CD4-positive, alpha-beta T cell (primary cell): ENCODE data around the gene GPR183. TPM values are rescaled to one million over a fixed set of nuclear protein-coding genes. Genes with fewer than 3 reads are reported as not detected.

ENCODE experiments used
- ATAC-seq: fragments of 200-7000 bp; cut with Tn5 transposase; one replicate; pipeline ENCODE4 v1.10.0; 2022; ENCODE audit warnings: mild to moderate bottlenecking; ENCODE audit not compliant: poor library complexity
- CTCF ChIA-PET: fragments of 350-600 bp; sonication (Branson Sonifier 250); formaldehyde crosslinking; loops from one replicate; lab custom pipeline; 2021; ENCODE audit warnings: antibody characterized with exemption, inconsistent platforms; lab: Charles Lee
- POLR2A ChIA-PET: fragments of 350-600 bp; sonication (Branson Sonifier 250); formaldehyde crosslinking; loops from one replicate; lab custom pipeline; 2021; ENCODE audit warnings: antibody characterized with exemption, inconsistent platforms; lab: Charles Lee
- DNase-seq, 14 experiments: peaks; one replicate each; pipeline ENCODE4 v3.0.0-alpha.2; 2013 to 2020; ENCODE audit warnings: mixed read lengths in 2 of 14
- H3K27ac ChIP-seq, 2 donors: one replicate each; pipeline versions ENCODE4 v1.5.1 to v1.7.0; 2013; ENCODE audit warnings: low read length in 2 of 2, low read depth in 1 of 2, mild to moderate bottlenecking in 1 of 2
- H3K27me3 ChIP-seq, 2 experiments: 1 replicate in 1 of 2; 2 replicates in 1 of 2; pipeline versions ENCODE4 v1.6.1 to v1.7.0; 2013; ENCODE audit warnings: low read length in 2 of 2, control low read depth in 1 of 2, mild to moderate bottlenecking in 1 of 2, moderate library complexity in 1 of 2; ENCODE audit not compliant: insufficient read depth in 2 of 2, control insufficient read depth in 1 of 2
- H3K36me3 ChIP-seq: one replicate; pipeline ENCODE4 v1.6.1; 2013; ENCODE audit warnings: low read length, control low read depth; ENCODE audit not compliant: insufficient read depth
- H3K4me1 ChIP-seq: one replicate; pipeline ENCODE4 v1.6.1; 2013; ENCODE audit warnings: low read length, control low read depth; ENCODE audit not compliant: insufficient read depth
- H3K4me3 ChIP-seq: one replicate; pipeline ENCODE4 v1.5.1; 2013; ENCODE audit warnings: mild to moderate bottlenecking, low read length, moderate library complexity
- H3K9me3 ChIP-seq, 2 experiments: 1 replicate in 1 of 2; 2 replicates in 1 of 2; pipeline versions ENCODE4 v1.6.1 to v1.7.0; 2013; ENCODE audit warnings: low read length in 2 of 2, mild to moderate bottlenecking in 2 of 2, control low read depth in 1 of 2, moderate library complexity in 1 of 2; ENCODE audit not compliant: control insufficient read depth in 1 of 2, insufficient read depth in 1 of 2
- H3K27ac Mint-ChIP-seq: one replicate; pipeline ENCODE4 v1.8.0; 2020; ENCODE audit warnings: mixed read lengths
- H3K27me3 Mint-ChIP-seq: one replicate; pipeline ENCODE4 v1.8.0; 2021; ENCODE audit warnings: mixed read lengths
- H3K36me3 Mint-ChIP-seq: one replicate; pipeline ENCODE4 v1.8.0; 2021; ENCODE audit warnings: low read depth, mixed read lengths
- H3K4me1 Mint-ChIP-seq: one replicate; pipeline ENCODE4 v1.8.0; 2021; ENCODE audit warnings: low read depth, mixed read lengths
- H3K4me3 Mint-ChIP-seq: one replicate; pipeline ENCODE4 v1.8.0; 2020; ENCODE audit warnings: mild to moderate bottlenecking, mixed read lengths
- H3K9me3 Mint-ChIP-seq: one replicate; pipeline ENCODE4 v1.8.0; 2020; ENCODE audit warnings: mixed read lengths
- intact Hi-C, 2 experiments: fragments of 100-400 bp; cut with DNase I in 1 of 2; cut with micrococcal nuclease in 1 of 2; formaldehyde crosslinking; loops; one replicate each; pipeline versions ENCODE4 v1.15.1 to v1.9.0; 2023 to 2025; cut with DNase I, micrococcal nuclease
- total RNA-seq, 174 experiments: library from RNA in 2 of 174; stranded (reverse) in 2 of 174; gene quantifications; one replicate each; pipeline ENCODE4 v1.2.3 and lab custom pipeline; 2021 to 2026
- TF ChIP-seq, protein P1 (sequence below): fragments of 200-600 bp; IDR thresholded peaks from one replicate; pipeline ENCODE4 v1.8.0; 2022; ENCODE audit warnings: antibody characterized with exemption, mild to moderate bottlenecking

The GPR183 gene
- total RNA-seq, 2 experiments from 2014 or later = 330 to 337 TPM

DNA sequence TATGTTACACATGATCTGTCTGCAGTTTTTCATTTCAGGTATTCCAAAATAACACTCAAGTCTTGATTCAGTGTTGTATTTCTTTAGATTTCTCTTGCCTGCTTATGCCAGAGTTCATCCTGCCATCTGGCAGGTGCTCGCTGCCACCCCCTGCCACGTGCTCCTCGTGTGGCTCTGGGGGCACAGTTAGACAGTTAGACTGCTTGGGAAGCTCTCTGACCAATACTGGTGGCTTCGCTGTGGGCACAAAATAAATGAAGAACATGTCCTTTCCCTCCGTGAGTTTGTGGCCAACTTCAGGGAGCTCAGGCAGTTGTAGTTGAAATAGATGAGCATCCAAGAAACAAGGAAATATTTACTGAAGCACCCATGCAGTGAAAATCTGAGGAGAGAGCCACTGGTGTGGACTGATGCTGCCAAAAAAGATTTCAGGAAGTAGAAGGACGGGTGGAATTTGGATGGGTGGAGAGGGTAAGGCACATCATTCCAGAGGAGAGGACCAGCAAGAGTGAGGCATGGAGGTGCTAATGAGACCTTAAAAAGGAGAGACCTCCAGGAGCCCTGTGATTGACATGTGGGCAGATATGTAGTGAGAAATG is 37.5 kb upstream of the GPR183 start:
- ATAC-seq (no peak), DNase-seq (no peak)
- CTCF ChIA-PET = no interaction called here
- H3K27me3 Mint-ChIP-seq = no peaks in the 10 kb centered on the region
- Histone ChIP-seq H3K4me3 (no peak overlapping the region), H3K9me3 (no peaks in the 10 kb centered on the region), H3K27me3 (no peaks in the 10 kb centered on the region), H3K4me1 (peaks cover 83% of the 10 kb centered on the region), H3K27ac (no peak overlapping the region), H3K36me3 (peaks cover 78% of the 10 kb centered on the region)
- H3K36me3 Mint-ChIP-seq = peaks cover 100% of the 10 kb centered on the region
- TF ChIP-seq, protein P1, sequence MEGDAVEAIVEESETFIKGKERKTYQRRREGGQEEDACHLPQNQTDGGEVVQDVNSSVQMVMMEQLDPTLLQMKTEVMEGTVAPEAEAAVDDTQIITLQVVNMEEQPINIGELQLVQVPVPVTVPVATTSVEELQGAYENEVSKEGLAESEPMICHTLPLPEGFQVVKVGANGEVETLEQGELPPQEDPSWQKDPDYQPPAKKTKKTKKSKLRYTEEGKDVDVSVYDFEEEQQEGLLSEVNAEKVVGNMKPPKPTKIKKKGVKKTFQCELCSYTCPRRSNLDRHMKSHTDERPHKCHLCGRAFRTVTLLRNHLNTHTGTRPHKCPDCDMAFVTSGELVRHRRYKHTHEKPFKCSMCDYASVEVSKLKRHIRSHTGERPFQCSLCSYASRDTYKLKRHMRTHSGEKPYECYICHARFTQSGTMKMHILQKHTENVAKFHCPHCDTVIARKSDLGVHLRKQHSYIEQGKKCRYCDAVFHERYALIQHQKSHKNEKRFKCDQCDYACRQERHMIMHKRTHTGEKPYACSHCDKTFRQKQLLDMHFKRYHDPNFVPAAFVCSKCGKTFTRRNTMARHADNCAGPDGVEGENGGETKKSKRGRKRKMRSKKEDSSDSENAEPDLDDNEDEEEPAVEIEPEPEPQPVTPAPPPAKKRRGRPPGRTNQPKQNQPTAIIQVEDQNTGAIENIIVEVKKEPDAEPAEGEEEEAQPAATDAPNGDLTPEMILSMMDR = no peak
- peak overlapping the region; percentile 97 for H3K27ac Mint-ChIP-seq
- no peak overlapping the region for H3K4me3 Mint-ChIP-seq
- intact Hi-C loops = no loop called here
- H3K9me3 Mint-ChIP-seq = no peaks in the 10 kb centered on the region
- POLR2A ChIA-PET = no interaction called here
- H3K4me1 Mint-ChIP-seq = peaks cover 90% of the 10 kb centered on the region

DNA sequence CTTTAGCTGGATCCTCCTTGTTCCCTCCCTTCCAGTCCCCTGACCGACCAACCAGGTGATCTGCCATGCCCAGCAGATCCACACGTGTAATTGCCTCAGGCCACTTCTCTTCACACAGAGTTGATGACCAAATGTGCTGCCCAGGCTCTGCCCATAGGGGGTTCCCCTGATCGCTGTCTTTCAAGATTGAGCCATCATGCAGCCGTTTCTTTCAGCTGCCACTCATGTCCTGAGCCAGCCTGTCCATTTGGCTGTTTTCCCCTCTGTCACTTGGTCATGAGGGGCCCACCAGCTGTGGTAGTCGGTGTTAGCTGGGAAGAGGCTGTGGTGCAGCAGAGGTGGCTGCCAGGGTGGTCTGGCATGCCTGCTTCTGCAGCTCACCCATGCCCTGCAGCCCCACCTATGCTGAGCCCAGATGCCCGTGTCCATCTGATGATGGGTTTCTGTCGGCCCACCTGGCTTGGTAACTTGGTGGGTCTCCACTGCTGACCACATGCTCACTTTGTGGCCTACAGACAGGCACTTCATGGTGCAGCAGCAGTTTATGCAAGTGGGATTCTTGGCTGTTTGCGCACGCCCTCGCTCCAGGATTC is 35.6 kb upstream of the GPR183 start:
- Histone ChIP-seq H3K9me3 (no peaks in the 10 kb centered on the region), H3K4me1 (peaks cover 80% of the 10 kb centered on the region), H3K36me3 (peaks cover 61% of the 10 kb centered on the region), H3K27me3 (no peaks in the 10 kb centered on the region), H3K4me3 (no peak overlapping the region), H3K27ac (no peak overlapping the region)
- peak overlapping the region; percentile 94 for H3K27ac Mint-ChIP-seq
- intact Hi-C loops = no loop called here
- no peak overlapping the region for H3K4me3 Mint-ChIP-seq
- no peak for DNase-seq
- ATAC-seq = no peak
- peaks cover 88% of the 10 kb centered on the region for H3K4me1 Mint-ChIP-seq
- H3K27me3 Mint-ChIP-seq = no peaks in the 10 kb centered on the region
- ChIA-PET POLR2A (interaction anchor here (1.2 to 4.7 kb wide), 2 partner anchors 10 to 41 kb away, joined by 3 to 49 read pairs; no protein-coding TSS in a partner anchor), CTCF (interaction anchor here (1.3 kb wide), 1 partner anchor 9 kb away, joined by 3 read pairs; no protein-coding TSS in a partner anchor)
- TF ChIP-seq, protein P1 = no peak
- peaks cover 96% of the 10 kb centered on the region for H3K36me3 Mint-ChIP-seq
- H3K9me3 Mint-ChIP-seq = no peaks in the 10 kb centered on the region

DNA sequence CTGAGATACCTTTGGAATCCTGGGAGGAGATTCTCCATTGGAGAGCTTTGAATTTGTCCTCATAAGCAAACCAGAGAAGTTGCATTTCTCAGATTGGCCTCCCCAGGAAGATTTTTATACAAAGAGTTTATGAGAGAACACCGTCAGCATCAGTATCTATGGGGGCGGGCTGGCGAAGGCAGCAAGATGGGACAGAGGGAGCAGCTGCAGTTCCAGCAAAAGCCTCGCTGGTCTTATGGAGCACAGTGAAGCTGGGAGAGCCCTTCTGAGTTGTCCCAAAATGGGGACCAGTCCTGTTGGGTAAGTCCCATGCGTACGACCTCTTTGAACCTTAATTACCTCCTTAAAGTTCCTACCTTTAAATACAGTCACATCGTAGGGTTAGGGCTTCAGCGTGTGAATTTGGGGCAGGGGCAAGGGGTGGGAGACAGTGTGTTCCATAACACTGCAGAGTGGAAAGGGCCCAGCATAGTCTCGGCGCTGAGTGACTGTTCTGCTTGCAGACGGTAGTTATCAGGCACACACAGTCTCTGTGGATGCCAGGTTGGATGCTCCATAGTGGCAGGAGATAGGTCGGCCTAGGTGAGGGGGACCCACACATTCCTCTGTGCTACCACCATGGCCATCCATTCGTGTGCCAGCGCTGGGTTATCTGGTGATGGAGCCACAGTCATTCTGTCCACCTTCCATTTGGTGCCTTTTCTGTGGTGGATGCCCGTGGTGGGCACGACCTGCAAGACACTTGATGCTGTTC is 34.9 kb upstream of the GPR183 start:
- peaks cover 87% of the 10 kb centered on the region for H3K4me1 Mint-ChIP-seq
- H3K27ac Mint-ChIP-seq = peak overlapping the region; percentile 94

More for the DNA sequence above, 34.9 kb upstream of the GPR183 start:
- H3K27me3 ChIP-seq = no peaks in the 10 kb centered on the region
- H3K9me3 ChIP-seq = no peaks in the 10 kb centered on the region
- H3K27ac ChIP-seq = no peak overlapping the region
- no peak overlapping the region for H3K4me3 ChIP-seq
- ATAC-seq = no peak
- TF ChIP-seq, protein P1 = no peak
- POLR2A ChIA-PET = interaction anchor here (0.7 to 4.7 kb wide), 4 partner anchors 11 to 36 kb away, joined by 3 to 49 read pairs (median 5); no protein-coding TSS in a partner anchor
- DNase-seq = no peak
- peaks cover 55% of the 10 kb centered on the region for H3K36me3 ChIP-seq
- Mint-ChIP-seq H3K27me3 (no peaks in the 10 kb centered on the region), H3K9me3 (no peaks in the 10 kb centered on the region), H3K36me3 (peaks cover 94% of the 10 kb centered on the region), H3K4me3 (peak overlapping the region; percentile 16)
- intact Hi-C loops = no loop called here
- H3K4me1 ChIP-seq = peaks cover 78% of the 10 kb centered on the region
- CTCF ChIA-PET = interaction anchor here (0.5 to 3.0 kb wide), 6 partner anchors 10 to 198 kb away, joined by 3 to 13 read pairs (median 6); no protein-coding TSS in a partner anchor
